CD4-positive, alpha-beta T cell treated with Interleukin-17A for 4 hours (primary cell): Measurements from ENCODE around the gene SLC30A9.

Experiments used
- DNase-seq: peaks from one replicate; pipeline ENCODE4 v3.0.0-alpha.2; 2020; ENCODE audit warnings: mixed read lengths

The SLC30A9 gene

DNA sequence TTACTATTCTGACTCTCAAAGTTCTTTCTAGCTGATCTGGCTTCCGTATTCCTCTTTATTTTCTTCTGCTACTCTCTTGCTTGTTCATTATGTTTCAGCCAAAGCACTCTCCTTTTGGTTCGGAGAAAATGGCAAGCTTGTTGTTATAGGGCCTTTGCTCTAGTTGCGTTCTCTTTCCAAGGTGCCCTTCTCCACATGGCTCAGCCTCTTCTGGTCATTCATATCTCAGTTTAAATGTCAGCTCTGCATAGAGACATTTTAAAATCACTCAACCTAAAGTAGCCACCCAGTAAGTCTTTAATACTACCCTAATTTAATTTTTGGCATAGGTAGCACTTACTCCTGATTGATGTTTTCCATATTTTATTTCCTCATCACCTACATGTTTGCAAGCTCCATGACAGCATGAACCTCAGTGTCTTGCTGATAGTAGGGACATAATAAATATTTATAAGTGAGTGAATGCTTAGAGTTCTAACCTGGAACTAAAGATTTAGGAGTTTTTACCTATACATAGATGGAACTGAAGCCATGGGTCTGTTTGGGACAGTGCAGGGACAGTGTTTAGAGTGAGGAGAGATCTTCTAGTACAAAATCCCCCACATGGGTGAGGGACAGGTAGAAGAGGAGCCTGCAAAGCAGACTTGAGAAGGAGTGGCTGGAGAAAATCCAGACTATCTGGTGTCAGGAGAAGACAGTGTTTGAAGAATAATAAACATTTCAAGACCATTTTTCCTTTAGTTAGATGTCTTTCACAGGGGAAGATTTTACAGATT lies 17.9 kb downstream of the SLC30A9 start:
- DNase-seq = no peak

DNA sequence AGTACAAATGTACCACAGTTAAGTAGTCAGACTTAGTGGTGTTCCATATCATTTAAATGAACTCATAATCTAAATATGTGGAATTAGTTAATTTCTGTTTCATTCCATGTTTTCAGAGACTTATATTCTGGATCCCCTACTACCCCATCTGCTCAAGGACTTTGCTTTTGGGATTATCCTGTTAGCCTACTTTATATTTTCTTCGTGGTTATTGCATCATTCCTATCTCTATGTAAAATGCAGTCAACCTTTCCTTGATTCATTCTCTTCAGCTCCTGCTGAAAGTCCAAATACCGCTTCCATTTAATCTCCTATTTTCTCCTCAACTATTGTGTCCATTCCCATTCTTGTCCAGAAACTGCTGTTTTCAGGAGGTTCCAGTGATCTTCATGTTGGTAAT lies 25.1 kb downstream of the SLC30A9 start:
- DNase-seq = no peak

DNA sequence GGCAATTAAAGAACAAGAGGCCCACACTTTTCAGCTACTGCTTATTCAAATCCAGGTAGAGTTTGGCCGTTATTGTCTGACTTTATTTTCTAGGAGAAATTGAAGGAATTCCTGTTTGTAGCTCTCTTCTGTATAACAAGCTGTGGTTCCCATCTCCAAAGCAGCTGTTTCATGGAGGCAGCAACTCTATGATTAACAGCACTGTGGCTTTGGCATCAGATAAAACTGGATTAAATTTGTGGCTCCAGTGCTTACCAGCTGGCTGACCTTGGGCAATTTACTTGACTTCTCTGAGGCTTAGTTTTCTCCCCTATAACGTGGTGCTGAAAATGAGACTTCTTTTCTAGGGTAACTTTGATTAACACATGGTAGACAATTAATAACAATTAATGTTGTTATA lies 28.1 kb downstream of the SLC30A9 start:
- DNase-seq = no peak

- DNase-seq = no peak
These were observed 58.1 kb downstream of the SLC30A9 start for GRCh38 chr4:42048394-42048793.

DNA sequence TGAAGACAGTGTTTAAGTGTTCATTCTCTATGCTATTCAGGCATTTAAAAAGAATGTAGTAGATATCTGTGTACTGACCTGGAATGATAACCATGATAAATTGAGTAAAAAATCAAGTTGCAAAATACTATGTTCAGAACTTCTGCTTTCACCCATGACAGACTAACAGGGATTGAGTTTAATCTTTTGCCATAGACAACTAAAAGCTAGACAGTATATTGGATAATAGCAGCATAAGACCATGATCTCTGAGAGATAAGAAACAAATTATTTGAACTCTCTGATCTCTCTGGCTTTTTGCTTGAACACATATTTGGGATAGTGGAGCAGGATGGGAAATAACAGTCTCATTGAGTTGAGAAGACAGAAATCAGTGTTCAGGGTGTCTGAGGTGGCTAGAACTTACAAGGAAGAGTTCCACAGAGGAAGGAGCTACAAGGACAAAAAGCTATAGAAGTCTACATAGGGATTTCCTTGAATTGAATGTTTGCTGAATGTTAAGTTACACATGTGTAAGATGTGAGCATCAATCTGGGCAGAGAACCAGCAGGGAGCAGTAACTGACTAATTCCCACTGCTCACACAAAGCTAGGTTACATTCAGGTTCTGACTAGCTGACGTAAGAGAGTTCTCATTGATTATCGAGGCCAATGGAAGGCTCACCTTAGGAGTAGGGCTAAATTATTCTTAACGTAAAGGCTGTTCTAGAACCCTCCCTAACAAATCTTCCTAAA lies 60.4 kb downstream of the SLC30A9 start:
- DNase-seq = no peak

GRCh38 chr4:42066402-42066801 lies 76.1 kb downstream of the SLC30A9 start:
- no peak for DNase-seq

GRCh38 chr4:42067264-42067663 lies 76.9 kb downstream of the SLC30A9 start:
- DNase-seq = no peak

GRCh38 chr4:42070463-42070862 lies 80.1 kb downstream of the SLC30A9 start:
- no peak for DNase-seq

GRCh38 chr4:42074294-42074693 lies 84.0 kb downstream of the SLC30A9 start:
- DNase-seq = no peak

GRCh38 chr4:42078184-42078801 lies 88.0 kb downstream of the SLC30A9 start:
- DNase-seq = no peak

DNA sequence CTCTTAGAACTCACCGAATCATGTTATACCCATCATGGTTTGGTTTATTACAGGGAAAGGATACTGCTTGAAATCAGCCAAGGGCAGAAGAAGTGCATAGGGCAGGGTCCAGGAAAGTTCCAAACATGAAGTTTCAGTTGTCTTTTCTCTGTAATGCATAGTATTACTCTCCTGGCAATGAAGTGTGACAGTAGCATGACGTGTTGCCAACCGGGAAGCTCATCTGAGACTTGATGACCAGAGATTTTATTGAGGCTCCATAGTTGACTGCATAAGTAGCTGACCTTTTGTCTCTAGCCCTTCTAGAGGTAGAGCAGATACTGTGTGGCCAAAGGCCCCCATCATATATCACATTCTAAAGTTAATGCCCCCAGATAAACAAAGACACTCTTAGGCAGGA lies 90.0 kb downstream of the SLC30A9 start:
- DNase-seq = no peak

DNA sequence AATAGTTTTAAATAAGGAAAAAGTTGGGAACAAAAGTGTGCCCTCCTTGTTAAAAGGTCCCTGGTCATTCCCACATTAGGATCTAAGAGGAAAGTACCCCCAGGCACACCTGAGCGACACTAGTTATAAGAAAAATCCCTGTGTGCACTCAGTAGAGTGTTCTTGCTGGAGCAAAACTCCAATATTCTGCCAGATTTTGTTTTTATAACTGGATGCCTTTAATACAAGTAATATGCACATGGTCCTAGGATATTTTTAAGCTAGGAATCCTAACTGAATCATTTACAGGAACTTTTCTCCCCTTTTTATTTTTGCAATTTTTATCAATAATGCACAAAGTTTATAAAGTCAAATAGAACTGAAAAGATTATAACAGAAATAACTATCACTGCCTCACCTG lies 93.5 kb downstream of the SLC30A9 start:
- DNase-seq = no peak

GRCh38 chr4:42088386-42088785 lies 98.1 kb downstream of the SLC30A9 start:
- no peak for DNase-seq

- DNase-seq = no peak
These were observed 111.2 kb downstream of the SLC30A9 start for GRCh38 chr4:42101446-42101975.

DNA sequence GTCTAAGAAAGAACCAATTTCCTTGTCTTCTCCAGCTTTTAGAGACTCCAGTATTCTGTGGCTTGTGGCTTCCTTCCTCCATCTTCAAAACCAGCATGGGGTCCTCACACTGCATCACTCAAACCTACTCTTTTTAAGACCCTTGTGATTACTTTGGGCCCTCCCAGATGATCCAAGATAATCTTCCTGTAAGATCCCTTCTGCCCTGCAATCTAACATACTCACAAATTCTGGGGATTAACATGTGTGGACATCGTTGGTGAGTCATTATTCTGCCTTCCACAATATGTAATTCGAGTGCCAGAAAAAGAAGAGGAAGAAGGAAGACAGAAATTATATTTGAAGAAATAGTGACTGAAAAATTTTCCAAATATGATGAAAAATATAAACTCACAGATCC lies 114.2 kb downstream of the SLC30A9 start:
- no peak for DNase-seq

DNA sequence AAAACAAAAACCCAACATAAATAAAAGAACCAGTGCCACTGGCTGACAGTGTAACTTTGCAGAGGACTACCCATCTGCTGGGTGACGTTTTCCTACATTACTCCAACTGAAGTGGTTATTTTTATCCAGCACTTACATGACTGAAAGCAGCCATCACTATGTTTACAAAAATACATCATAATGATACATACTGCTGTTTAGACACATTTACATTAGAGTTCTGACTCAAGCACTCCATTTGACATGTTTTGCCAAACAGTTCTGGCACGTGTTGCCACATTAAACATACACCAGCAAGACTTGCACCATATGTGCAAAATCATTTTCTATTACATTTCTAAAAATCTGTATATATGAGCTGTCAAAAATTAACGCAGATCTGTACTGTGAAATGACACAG lies 122.5 kb downstream of the SLC30A9 start:
- DNase-seq = no peak

DNA sequence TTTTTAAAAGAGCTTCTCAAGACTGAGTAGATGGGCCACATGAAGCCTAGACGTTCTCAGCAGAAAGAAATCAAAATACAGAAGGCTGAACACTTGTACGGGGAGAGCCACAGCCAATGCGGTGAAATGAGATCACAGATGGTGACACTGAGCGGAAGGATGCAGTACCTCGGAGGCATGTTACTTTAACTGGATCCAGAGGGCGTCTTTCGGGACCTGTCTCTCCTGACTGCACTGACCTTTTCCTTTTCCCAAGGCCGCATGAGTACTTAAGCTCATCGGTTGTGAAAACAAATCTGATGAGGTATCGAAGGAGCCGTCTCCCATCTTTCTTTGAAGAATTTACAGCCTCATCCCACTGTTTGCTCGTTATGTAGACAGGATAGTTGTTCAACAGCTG lies 129.6 kb downstream of the SLC30A9 start:
- no peak for DNase-seq

- DNase-seq = no peak
These were observed 131.9 kb downstream of the SLC30A9 start for GRCh38 chr4:42122237-42122636.

DNA sequence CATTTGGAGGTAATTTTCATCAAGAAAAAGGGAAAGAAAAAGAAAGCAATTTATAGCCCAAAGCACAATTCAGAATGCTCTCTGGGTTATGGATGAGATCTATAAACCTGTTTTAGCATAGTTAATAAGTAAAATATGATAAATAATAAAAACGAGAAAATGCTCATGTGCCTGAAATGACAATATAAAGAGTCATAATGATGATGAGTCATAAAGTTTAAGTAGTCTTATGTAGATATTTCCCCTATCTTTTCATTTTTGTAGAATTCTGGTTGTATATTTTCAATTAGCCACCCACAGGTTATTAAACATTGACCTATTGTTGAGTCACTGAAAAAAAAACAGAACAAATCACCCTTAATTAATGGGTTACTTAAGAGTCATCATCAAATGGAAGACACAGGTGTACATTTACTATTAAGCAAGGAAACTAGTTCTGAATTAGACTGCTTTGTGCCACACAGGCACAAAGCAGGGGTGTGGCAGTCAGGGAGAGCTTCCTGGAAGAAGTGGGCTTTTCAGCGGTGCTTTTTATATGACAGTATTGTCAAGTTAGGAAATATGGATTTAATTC lies 132.8 kb downstream of the SLC30A9 start:
- DNase-seq = no peak

GRCh38 chr4:42132099-42132498 lies 141.8 kb downstream of the SLC30A9 start:
- no peak for DNase-seq

- no peak for DNase-seq
These were observed 142.7 kb downstream of the SLC30A9 start for GRCh38 chr4:42133006-42133405.

GRCh38 chr4:42136371-42136770 lies 146.0 kb downstream of the SLC30A9 start:
- DNase-seq = no peak
